GM21786 (cell line): ENCODE measurements around the gene TMCC1.
"Not testable (repeated sequence)": the region's sequence is repeated elsewhere in the genome, so short reads cannot be mapped to it uniquely, and the experiment has no call there.

ENCODE experiments used
- ATAC-seq: cut with Tn5 transposase; IDR thresholded peaks from one replicate; pipeline ENCODE4 v1.9.1; 2021; ENCODE audit not compliant: unreplicated experiment

The TMCC1 gene

GRCh38 chr3:129612534-129613366 is 280.8 kb downstream of the TMCC1 start:
- no peak for ATAC-seq

GRCh38 chr3:129611812-129612533 is 281.5 kb downstream of the TMCC1 start:
- no peak for ATAC-seq

GRCh38 chr3:129611446-129611800 is 282.1 kb downstream of the TMCC1 start:
- ATAC-seq = no peak

- ATAC-seq = not testable (repeated sequence)
Observed at GRCh38 chr3:129610794-129611445, 282.6 kb downstream of the TMCC1 start.

- no peak for ATAC-seq
Observed at GRCh38 chr3:129610276-129610675, 283.2 kb downstream of the TMCC1 start.

- no peak for ATAC-seq
Observed at GRCh38 chr3:129609591-129610182, 283.8 kb downstream of the TMCC1 start.

GRCh38 chr3:129608936-129609590 is 284.4 kb downstream of the TMCC1 start:
- no peak for ATAC-seq

GRCh38 chr3:129608087-129608935 is 285.2 kb downstream of the TMCC1 start:
- ATAC-seq = no peak

- ATAC-seq = no peak
Observed at GRCh38 chr3:129607391-129608068, 286.0 kb downstream of the TMCC1 start.

GRCh38 chr3:129606636-129607390 is 286.7 kb downstream of the TMCC1 start, which contains the start of gene PLXND1:
Gene PLXND1, minus strand, starts transcription at chr3:129606676. Its CDS starts 37 bp downstream, at chr3:129606639.
- ATAC-seq = no peak

GRCh38 chr3:129605922-129606635 is 287.4 kb downstream of the TMCC1 start:
- ATAC-seq = no peak

GRCh38 chr3:129605203-129605921 is 288.1 kb downstream of the TMCC1 start:
- ATAC-seq = no peak

- no peak for ATAC-seq
Observed at GRCh38 chr3:129604767-129605166, 288.7 kb downstream of the TMCC1 start.

- ATAC-seq = no peak
Observed at GRCh38 chr3:129603991-129604749, 289.3 kb downstream of the TMCC1 start.

GRCh38 chr3:129603561-129603942 is 290.0 kb downstream of the TMCC1 start:
- no peak for ATAC-seq

GRCh38 chr3:129602730-129603560 is 290.6 kb downstream of the TMCC1 start:
- no peak for ATAC-seq
